Umbilical cord (tissue), 2 donors: Measurements from ENCODE around the gene OTOP2. TPM values are rescaled to one million over a fixed set of nuclear protein-coding genes. Genes with fewer than 3 reads are reported as not detected.

Experiments used
- DNase-seq: peaks from one replicate; pipeline ENCODE4 v3.0.0-alpha.2; 2015; ENCODE audit warnings: low spot score
- total RNA-seq: library from RNA; depleted of rRNA; stranded (reverse); fragments of >200 nt; gene quantifications from one replicate; pipeline ENCODE4 v1.2.3, GENCODE V29; 2014; ENCODE audit warnings: low replicate concordance; ENCODE audit not compliant: insufficient read depth

Gene OTOP2, protein sequence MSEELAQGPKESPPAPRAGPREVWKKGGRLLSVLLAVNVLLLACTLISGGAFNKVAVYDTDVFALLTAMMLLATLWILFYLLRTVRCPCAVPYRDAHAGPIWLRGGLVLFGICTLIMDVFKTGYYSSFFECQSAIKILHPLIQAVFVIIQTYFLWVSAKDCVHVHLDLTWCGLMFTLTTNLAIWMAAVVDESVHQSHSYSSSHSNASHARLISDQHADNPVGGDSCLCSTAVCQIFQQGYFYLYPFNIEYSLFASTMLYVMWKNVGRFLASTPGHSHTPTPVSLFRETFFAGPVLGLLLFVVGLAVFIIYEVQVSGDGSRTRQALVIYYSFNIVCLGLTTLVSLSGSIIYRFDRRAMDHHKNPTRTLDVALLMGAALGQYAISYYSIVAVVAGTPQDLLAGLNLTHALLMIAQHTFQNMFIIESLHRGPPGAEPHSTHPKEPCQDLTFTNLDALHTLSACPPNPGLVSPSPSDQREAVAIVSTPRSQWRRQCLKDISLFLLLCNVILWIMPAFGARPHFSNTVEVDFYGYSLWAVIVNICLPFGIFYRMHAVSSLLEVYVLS
- 0.72 TPM for total RNA-seq

GRCh38 chr17:74924250-74924948 is at the start of gene OTOP2:
TSS of gene OTOP2 (plus strand) at chr17:74924273. CDS start at chr17:74924633, 360 bp downstream.
- no peak for DNase-seq

GRCh38 chr17:74874615-74875037 is 49.4 kb upstream of the OTOP2 start:
- DNase-seq, result no peak

DNA sequence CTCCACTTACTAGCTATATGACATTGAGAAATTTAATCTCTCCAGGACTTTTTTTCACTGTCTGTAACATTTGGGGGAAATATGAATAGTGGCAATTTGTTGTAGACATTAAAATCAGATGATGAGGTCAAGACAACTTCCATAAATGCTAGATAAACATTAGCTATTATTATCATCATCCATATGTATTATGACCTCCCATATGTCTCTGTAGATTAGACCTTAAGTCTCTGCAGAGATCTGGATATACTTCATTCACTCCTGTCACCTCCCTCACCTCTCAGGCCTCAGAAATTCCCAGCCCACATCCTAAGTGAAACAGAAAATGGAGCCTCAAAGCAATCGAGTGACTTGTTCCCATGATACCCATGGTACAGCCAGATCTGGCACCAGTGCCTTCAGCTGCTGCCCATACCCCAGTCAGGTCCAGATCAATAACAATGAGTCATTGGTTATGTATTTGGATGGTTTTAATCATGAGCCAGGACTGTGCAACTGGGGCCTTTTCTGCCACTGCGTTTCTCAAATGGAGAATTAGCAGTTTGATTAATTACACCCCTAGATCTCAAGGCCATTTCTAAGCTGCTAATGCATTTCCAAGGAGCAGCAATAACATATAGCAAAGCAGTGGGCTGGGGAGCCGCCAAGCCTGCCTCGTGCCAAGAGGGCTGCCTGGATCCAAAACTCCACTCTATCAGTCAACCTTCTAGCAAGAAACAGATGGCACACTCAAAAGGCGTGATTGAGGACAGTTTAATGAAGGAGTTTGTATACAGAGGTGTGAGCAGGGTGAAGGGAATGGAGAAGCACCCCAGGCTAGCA is 48.7 kb upstream of the OTOP2 start:
- no peak for DNase-seq

GRCh38 chr17:74875977-74876593 is 48.0 kb upstream of the OTOP2 start:
- no peak for DNase-seq

DNA sequence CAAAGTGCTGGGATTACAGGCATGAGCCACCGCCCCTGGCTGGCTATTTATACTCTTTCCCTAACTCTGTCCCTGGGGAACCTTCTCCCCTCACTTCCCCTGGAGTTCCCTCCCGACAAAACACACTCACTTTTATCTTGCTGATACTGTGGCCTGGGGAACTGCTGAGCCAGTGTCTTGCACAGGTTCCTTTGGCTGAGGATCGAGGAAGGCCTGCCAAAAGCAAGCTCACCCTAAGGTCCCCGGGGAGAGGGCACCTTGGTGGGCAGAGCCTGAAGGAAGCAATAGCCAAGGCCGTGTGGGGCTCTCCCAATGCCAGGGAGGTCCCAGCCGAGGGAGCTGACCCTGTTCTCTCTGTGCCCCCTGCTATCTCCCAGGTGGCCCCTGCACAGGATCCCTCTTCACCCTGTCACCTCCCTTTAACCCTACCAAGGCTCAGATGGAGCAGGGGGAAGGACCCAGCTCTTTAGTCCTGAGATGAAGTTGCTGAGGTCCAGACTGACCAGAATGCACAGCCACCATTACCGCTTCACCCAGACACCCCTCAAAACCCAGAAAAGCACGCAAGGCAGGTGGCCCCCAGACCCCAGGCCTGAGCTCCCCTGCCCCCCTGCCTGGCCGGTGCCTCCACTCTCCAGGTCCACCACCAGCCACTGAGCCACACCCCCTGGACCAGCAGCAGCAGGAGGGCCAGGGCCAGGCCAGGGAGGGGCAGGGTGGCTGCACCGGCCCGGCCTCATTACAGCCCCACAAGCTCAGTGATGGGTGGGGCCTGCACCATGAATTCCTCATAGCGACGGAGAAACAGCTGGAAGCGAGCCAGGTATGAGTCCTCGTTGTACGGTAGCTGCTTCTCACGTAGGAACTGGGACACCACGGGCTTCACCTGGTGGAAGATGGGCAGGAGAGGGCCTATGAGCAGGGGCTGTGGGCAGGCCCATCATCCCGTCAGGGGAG is 46.2 kb upstream of the OTOP2 start:
- DNase-seq, result peak; percentile 67

DNA sequence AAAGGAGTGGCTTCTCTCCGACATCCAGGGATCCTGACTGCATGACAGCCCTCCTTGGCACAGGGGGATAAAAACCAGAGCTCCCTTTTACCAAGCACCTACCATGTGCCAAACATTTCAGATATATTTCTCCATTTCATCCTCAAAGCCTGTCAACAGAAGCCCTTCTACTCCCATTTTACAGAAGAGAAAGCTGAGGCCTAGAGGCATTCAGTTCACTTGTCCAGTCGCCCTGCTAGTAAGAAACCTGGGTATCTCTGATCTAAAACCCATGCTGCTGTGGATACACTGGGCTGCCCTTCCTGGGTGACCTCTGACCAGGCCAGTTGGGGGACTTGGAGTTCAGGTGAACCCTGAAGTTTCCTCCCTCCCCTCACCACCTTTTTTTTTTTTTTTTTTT is 45.4 kb upstream of the OTOP2 start:
- DNase-seq, result no peak

- no peak for DNase-seq
Observed at GRCh38 chr17:74879308-74879707, 44.8 kb upstream of the OTOP2 start.

- no peak for DNase-seq
Observed at GRCh38 chr17:74881073-74881472, 43.0 kb upstream of the OTOP2 start.

- no peak for DNase-seq
Observed at GRCh38 chr17:74882517-74883240, 41.4 kb upstream of the OTOP2 start.

GRCh38 chr17:74883241-74883745 is 40.8 kb upstream of the OTOP2 start:
- no peak for DNase-seq

GRCh38 chr17:74888469-74888868 is 35.6 kb upstream of the OTOP2 start:
- no peak for DNase-seq

- DNase-seq, result no peak
Observed at GRCh38 chr17:74890554-74890953, 33.5 kb upstream of the OTOP2 start.

DNA sequence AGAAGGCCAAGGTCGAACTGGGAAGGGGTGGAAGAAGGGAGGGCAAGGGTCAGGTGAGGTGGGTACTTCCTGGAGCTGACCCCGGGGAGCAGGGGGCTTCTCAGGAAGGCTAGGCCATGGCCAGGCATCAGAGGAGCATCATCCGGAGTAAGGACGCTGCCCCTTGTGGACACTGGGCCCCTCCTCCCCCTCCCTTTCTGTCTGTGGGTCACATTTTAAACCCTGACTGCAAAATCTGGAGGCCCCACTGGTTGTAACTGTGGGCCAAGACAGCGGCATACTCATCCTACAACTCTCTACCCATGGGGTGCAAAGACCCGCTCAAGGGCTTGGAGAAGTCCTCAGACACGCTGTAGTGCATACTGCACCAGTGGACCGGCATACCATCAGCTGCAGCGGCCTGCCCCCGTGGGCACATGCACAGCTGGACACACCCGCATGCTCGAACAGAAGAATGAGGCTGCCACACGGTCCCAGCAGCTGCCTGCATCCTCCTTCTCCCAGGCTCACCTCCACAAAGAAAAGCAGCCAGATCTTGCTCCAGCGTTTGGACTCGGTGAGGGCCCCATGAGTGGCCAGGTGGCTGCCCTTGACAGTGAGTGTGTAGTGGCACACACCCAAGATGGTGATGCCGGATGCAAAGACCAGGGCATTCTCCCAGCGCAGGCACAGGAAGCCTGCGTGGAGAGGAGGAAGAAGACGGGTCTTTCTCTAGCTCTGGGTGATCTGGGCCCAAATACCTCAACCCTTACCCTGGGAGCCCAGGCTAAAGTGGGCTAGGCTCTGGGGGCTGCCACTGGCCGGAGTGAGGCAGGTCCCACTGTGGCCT is 31.8 kb upstream of the OTOP2 start:
- no peak for DNase-seq

GRCh38 chr17:74892974-74893911 is 30.8 kb upstream of the OTOP2 start, which contains the start of gene FADS6:
TSS of gene FADS6 (minus strand) at chr17:74893633. CDS start at chr17:74893595, 38 bp downstream.
- DNase-seq, result no peak

GRCh38 chr17:74893936-74894671 is 30.0 kb upstream of the OTOP2 start:
- DNase-seq, result no peak

DNA sequence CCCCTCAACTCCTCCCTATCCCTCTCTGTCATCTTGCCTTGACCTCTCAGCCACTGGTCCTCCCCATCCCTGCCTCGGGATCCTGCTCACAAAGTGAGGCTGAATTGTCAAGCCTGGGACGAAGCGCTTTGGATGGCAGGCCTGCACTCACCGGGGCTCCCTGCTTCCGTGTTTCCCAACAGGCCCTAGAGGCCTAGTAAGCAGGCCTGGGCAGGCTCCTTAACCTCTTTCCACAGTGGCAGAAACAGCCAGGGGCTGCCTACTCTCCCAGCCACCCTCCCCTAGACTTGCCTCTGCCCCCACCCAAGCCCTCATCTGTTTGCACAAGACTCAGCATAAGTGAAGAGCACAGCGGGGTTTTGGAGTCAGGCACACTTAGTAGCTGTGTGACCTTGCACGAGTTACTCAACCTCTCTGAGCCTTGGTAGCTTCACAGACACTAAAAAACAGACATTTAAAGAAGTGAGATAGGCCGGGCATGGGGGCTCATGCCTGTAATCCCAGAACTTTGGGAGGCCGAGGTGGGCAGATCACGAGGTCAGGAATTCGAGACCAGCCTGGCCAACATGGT is 25.6 kb upstream of the OTOP2 start:
- peak; percentile 22 for DNase-seq
